GOT3 (cell line): ENCODE data around the gene ATP5MK.
"Not testable (repeated sequence)": the region's sequence is repeated elsewhere in the genome, so short reads cannot be mapped to it uniquely, and the experiment has no call there.

Experiments used
- DNase-seq: peaks from one replicate; lab custom pipeline; 2025; ENCODE audit warnings: mixed read lengths; lab: John Stamatoyannopoulos, UW

Gene ATP5MK

DNA sequence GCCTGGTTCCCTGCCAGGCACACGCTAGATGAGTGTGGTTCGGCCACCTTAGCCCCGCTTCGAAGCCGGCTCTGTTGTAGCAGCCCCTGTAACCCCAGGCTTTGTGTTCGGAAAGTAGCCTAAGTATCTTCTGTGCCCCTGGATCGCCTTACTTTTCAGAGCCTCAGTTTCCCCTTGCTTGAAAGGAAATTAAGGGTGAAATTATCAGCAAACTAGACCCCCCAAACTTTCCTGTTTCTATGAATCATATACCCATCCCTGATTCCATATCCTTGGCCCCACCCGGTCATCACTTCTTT lies 463 bp upstream of the ATP5MK start:
- no peak for DNase-seq

DNA sequence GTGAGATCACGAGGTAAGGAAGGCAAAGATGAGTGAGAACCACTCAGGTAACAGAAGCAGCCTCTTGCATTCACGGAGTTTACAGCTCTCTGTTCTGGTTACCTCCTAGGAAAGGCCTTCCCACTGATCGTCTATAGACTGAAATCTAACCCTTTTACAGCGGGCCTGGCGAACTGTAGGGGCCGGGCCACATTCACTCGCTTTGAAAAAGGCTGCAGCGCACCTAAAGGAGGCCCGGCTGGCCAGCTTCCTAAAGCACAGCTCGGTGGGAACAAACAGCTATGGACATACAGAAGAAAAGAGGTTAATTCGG lies 565 bp downstream of the ATP5MK start:
- no peak for DNase-seq

- DNase-seq = no peak
Observed at GRCh38 chr10:103394180-103394579, 2.1 kb downstream of the ATP5MK start.

DNA sequence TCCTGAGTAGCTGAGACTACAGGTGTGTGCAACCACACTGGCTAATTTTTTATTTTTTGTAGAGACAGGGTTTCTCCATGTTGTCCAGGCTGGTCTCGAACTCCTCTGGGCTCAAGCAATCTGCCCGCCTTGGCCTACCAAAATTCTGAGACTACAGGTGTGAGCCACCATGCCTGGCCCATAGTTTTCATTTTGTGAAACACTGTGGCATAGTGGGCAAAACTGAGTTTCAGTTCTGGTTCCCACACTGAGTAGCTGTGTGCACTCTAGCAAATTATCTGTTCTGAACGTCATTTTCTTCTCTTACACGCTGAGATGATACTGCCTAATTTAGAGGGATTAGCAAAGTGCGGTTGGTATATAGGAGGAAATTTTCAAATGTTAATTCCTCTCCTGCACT lies 13.5 kb downstream of the ATP5MK start:
- no peak for DNase-seq

- no peak for DNase-seq
Observed at GRCh38 chr10:103374263-103374662, 22.0 kb downstream of the ATP5MK start.

- DNase-seq = no peak
Observed at GRCh38 chr10:103373544-103373943, 22.7 kb downstream of the ATP5MK start.

- peak; percentile 70 for DNase-seq
Observed at GRCh38 chr10:103367782-103368518, 28.3 kb downstream of the ATP5MK start, which contains the start of gene TAF5. TSS of gene TAF5 (plus strand) at chr10:103367976. CDS start at chr10:103367990, 14 bp downstream.

DNA sequence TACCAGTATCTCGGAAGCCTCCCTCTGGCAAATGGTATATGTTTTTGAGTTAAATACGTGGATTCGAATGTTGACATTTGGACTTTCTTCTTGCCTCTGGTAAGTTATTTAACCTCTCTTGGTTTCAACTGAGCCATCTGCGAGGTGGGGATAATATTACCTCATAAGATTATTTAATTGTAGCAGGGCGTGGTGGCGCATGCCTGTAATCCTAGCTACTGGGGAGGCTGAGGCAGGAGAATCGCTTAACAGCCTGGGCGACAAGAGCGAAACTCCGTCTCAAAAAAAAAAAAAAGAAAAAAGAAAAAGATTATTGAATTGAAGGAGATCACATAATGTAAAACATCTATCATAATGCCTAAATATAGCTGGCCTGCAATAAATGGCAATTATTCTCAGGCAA lies 28.9 kb downstream of the ATP5MK start:
- DNase-seq = no peak

DNA sequence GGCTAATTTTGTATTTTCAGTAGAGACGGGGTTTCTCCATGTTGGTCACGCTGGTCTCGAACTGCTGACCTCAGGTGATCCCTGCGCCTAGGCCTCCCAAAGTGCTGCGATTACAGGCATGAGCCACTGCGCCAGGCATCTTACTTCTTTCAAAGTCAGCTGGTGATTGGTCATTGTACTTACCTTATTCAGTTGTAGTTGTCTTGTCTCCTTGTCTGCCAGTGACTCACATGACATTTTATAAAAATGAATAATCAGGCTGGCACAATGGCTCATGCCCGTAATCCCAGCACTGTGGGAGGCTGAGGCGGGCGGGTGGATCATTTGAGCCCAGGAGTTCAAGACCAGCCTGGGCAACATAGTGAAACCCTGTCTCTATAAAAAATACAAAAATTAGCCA lies 35.5 kb downstream of the ATP5MK start:
- not testable (repeated sequence) for DNase-seq

DNA sequence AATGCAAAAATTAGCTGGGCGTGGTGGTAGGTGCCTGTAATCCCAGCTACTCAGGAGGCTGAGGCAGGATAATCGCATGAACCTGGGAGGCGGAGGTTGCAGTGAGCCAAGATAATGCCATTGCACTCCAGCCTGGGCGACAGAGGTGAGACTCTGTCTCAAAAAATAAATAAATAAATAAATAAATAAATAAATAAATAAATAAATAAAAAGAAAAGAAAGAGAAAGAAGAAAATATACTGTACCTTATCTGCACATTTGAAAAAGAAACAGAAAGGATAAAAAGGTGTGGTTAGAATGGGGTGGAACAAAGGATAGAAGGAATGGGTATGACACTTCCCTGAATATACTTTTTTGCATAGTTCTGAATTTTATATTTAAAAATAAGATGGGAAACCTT lies 36.8 kb downstream of the ATP5MK start:
- not testable (repeated sequence) for DNase-seq

- no peak for DNase-seq
Observed at GRCh38 chr10:103355906-103356599, 40.2 kb downstream of the ATP5MK start.

DNA sequence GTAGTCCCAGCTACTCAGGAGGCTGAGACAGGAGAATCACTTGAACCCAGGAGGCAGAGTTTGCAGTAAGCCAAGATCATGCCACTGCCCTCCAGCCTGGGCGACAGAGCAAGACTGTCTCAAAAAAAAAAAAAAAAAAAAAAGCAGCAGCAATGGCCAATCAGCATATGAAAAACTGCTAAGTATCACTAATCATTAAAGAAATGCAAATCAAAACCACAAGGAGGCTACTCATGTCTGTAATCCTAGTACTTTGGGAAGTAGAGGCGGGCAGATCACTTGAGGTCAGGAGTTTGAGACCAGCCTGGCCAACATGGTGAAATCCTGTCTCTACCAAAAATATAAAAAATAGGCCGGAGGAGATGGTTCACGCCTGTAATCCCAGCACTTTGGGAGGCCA lies 41.7 kb downstream of the ATP5MK start:
- not testable (repeated sequence) for DNase-seq

GRCh38 chr10:103353281-103353680 lies 43.0 kb downstream of the ATP5MK start:
- no peak for DNase-seq

- peak; percentile 49 for DNase-seq
Observed at GRCh38 chr10:103350517-103351260, 45.6 kb downstream of the ATP5MK start, which contains the start of gene PCGF6. TSS of gene PCGF6 (minus strand) at chr10:103351140. CDS start at chr10:103351066, 74 bp downstream.

DNA sequence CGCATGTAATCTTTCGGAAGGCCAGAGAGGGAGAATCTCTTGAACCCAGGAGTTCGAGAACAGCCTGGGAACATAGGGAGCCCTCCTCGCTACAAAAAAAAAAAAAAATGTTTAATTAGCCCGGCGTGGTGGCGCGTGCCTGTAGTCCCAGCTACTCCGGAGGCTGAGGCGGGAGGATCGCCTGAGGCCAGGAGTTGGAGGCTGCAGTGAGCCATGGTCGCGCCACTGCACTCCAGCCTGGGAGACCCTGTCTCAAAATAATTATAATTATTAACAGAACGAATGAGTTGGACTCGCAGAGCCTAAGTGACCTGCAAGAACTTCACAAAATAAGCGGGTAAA lies 46.1 kb downstream of the ATP5MK start:
- DNase-seq = no peak
